NCI-H1048 (cell line): ENCODE data around the gene SRSF1.

Experiments
- DNase-seq: peaks from one replicate; lab custom pipeline; 2025; lab: John Stamatoyannopoulos, UW

Gene SRSF1

DNA sequence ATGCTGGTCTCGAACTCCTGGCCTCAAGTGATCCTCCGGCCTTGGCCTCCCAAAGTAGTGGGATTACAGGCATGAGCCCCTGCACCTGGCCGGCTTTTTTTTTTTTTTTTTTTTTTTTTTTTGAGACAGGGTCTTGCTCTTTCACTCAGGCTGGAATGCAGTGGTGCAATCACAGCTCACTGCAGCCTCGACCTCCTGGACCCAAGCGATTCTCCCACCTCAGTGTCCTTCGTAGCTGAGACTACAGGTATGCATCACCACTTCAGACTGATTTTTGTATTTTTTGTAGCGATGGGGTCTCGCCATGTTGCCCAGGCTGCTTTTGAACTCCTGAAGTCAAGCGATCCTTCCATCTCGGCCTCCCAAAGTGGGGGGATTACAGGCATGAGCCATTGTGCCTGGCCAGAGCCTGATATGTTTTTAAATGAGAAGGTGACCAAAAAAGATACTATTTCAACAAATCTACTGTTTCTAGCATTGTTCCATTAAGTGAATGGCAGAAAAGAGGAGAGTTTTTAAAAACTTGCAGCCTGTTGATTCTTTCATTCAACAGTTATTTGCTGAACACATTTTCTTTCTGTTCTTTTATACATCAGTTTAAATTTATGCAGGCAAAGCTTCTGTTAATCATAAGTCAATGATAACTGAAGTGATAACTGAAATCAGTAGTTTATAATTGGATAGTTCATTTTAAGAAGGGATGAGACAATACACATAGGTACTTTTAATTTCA, 3.2 kb upstream of the SRSF1 start:
- DNase-seq, result no peak

DNA sequence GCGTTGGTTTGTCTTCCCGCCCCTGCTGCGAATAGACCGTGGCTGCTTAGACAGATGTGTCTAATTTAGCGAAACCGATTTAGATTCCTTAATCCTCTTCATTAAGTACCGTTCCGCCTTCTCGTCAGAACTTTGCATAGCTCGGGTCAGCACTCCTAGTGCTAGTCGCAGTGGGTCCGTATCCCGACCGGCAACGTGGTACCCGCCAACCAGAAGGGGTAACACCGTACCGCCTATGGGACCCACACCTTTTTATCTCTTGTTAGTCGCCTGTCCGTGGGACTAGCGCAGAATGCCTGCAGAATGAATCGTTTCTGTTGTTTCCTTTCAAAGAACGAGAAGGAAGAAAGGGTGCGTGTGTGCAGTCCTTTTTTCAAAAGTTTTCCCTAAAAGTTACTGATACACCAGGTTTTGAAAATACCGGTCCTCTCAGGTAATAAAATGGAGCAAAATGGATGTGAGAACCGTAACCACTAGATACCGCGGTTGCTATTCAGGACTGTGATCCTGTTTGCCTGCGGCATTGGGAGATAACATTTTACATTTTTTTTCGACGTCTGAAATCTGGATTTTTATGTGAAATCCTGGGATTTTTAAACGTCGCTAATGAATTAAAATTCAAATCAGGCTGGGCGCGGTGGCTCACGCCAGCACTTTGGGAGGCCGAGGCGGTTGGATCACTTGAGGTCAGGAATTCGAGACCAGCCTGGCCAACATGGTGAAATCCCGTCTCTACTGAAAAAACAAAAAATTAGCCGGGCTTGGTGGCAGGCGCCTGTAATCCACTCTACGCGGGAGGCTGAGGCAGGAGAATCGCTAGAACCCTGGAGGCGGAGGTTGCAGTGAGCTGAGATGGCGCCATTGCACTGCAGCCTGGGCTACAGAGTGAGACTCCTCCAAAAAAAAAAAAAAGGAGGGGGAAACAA, 998 bp upstream of the SRSF1 start:
- no peak for DNase-seq

DNA sequence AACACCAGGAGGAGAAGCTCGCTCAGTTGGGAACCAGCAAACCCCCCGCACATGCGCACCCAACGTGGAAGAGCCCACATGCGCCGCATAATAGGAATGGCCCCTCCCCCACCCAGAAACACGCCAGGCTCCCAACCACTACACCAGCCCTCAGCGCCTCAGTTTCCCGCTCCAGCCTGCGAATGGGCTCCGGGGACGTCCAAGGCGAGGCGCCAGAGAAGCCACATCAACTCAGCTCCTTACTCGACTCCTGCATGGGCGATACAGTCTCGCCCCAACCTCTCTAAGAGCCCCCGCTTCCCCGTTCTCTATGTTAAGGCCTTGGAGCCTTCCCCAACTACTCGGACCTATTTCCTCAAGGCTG, 504 bp downstream of the SRSF1 start:
- peak; percentile 47 for DNase-seq

DNA sequence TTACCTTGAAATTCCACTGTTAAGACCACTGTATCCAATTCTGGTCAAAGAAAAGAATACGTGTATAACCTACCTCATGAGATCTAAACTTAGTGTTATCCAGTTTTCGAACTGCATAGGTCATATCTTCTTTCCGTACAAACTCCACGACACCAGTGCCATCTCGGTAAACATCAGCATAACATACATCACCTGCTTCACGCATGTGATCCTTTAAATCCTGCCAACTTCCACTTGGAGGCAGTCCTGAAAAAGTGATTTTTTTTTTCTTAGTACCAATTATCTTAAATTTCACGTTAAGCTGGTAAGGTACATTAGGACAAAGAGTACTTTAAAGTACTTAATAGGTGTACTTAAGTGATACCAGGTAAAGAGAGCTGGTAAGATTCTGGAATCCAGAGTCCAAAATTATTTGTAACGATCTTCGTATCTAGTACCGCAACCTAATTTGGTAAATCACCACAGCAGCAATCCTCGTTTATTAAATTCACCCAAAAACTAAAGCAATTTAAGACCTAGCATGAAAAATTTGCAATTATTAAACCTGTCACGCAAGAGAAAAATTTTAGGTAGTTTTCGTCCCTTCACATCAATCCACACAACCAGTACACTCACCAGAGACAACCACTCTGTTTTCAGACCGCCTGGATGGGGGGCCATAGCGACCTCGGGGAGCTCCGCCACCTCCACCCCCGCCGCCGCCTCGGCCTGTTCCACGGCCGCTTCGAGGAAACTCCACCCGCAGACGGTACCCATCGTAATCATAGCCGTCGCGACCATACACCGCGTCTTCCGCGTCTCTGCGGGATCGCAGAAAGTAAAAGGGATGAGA, 1.1 kb downstream of the SRSF1 start:
- no peak for DNase-seq

DNA sequence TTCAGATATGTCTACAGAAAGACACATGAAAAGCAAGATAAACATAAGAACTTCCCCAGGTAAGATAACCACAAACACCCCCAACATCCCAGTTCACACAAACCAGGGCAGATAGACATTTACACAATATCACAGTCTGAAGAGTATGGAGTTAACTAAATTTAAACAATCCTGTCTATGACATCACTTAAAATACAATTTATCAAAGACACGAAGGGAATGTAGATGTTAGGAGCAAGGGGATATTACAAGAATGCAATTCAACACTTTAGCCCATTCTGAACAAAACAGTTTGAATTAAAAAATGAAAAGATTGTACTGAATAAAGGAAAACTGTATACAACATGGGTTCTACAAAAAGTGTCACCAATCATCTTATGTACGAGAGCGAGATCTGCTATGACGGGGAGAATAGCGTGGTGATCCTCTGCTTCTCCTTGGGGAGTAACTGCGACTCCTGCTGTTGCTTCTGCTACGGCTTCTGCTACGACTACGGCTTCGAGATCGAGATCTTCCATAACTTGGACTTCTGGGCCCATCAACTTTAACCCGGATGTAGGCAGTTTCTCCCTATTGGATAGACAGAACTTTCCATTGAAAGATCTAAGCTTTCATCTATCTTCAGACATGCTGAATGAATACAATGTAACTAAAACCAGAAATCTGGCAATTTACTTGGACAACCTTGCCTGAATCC, 1.9 kb downstream of the SRSF1 start:
- no peak for DNase-seq

DNA sequence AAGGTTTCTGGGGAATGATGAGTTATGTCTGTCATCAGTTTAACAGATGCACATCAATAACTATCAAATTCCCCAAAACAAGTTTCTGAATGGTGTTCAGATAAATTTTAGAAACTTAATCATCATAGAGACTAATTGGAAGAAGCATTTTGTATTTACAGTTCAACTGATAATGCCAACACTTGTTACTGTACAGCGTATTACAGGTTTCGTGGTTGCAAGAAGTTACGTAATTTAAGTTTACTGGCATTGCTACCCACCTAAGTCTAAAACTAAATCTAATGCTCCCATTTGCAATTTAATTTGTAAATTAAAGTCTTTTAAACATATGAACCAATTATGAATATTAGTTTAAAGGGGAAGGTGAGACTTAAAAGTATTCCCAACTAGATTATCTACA, 3.0 kb downstream of the SRSF1 start:
- DNase-seq, result no peak

DNA sequence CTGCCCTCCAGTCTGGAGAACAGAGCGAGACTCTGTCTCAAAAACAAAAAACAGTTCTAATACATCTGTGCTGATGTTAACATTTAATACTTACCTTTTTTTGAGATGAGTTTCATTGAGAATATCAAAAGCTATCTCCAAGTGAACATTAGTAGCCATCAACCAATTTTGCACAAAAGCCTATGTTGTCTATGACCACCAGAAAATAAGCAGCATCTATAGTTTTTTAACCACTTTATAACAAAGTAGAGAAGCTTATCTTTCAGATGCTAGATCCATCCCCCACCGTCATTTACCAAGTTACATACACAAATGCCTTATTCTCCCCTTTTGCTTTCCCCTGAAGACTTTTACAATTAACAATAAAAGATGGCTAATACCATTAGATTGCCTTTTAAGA, 4.1 kb downstream of the SRSF1 start:
- no peak for DNase-seq

DNA sequence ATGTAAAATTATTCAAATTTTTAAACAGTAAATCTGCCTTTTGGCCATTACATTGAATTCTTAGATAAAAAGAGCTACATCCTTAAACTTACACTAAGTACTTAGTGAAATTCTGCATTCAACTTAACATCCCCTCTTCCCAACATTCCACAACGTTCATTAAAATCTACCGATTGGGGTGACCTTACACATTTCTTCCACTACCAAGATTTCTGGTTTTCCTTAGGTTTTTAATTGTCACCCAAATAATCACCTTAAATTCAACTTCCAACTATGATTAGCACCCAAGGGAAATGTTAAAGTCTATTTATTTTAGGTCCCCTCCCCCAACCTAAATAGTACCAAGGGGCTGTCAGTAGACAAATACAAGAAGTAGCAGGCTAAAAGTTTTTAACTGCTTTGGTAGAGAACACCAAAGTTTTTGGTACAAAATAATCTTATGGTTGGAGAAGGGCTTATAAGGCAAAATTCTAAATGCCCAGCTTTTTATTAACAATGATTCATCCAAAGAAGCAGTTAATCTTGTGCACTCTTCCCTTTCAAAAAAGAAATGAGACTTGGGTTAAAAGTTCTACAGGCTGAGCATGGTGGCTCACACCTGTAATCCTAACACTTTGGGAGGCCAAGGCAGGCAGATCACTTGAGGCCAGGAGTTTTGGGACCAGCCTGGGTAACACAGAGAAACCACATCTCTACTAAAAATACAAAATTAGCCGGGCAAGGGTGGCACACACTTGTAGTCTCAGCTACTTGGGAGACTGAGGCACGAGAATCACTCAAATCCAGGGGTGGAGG, 4.7 kb downstream of the SRSF1 start:
- no peak for DNase-seq

DNA sequence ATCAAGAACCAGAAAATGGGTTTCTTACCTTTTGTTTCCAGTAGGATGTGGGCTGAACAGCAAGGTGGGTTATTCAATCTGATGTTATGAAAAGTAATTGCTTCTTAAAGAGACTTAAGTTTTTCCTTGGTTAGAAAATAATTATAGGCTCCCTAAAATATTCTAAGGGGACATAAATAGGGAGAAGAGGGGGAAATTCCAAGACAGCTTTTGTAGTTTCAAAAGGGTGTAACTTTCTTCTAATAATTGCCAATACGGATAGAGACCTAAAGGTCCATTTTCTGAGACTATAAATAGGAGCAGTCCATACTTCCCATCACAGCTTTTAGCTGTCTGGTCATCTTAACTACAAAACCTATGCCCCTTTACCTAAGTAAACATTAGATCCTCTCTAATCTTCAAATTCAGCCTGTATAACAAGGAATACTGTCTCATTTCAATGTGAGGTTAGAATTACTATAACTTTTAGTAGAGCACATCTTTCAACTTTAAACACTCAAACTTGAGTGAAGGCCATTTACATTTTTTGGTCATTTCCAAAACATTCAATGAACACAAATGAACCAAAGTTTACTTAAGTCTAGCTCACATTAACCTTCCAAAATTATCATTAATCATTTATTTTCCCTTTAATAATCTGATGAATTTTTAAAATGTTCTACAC, 5.5 kb downstream of the SRSF1 start:
- DNase-seq, result no peak

DNA sequence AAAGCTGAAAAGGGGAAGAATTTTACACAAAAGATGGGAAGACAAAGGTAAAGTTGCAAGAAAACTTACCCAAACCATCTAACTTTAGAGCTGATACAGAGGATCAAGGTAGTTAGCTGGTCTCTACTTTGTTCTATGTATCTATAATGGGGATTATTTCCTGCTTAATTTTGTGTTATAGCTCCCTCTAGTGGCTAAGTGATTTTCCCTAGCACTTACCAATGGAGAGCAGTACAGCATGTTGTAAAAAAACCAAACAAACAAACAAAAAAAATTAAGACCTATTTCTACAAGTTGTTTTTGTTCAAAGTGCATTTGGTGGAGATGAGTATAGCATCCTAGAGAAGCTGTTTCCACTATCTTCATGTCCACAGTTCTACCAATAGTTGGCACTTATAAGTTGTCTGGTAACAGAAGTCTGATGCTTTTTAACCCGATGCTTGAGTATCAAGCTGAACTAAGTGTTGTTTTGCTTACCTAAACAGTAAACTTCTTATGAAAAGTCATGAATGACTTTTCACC, 7.5 kb downstream of the SRSF1 start:
- DNase-seq, result no peak

DNA sequence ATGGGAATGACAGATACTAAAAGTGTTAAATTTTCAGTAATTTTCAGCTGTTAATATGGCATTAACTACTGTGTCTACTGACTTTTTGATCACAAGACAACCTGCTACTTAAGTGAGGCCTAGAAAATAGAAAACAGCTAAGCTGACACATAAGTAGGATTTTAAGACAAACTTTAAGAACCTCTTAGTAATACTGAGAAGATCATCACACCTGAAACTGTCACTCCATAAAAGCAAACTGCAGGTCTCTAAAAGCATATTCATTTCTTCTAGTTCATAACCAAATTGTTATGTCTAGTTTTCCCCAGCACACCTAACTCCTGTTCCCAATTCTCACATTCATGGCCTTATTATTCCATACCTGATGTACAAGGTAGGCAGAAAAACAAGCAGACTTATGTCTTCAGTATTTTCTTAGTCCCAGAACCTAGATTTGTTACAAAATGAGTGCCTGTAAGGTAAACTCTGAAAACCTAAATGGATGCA, 8.0 kb downstream of the SRSF1 start:
- DNase-seq, result no peak

DNA sequence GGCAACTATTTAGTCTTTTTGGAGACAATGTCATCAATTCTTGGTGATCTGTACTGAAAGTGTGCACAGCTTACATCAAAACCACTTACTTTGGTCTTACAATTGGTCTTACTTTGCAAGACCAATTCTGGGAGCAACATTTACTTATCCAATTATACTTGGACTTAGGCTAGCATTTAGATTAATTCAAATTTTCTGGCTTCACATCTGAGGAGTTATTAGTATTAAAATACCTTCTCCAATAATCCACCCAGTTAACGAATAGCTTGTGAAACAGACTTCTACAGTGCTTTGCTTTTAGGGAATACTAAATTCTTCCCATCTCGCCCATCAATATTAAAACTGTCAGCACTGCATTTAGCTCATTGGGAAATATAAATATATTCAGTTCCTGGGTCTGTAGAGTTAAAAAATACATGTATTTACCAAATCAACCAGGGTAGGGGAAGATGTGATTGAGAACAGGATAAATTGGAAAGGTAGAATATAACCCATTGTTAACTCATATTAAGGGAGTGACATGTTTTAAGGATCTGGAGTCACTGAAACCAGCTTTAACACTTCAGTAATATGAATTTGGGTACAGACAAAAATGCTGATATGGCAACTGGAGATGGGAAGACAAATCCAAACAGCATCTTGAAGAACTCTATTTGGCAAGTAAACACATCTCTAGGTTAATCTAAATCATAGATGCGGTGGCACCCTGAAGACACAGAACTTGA, 9.8 kb downstream of the SRSF1 start:
- DNase-seq, result no peak

DNA sequence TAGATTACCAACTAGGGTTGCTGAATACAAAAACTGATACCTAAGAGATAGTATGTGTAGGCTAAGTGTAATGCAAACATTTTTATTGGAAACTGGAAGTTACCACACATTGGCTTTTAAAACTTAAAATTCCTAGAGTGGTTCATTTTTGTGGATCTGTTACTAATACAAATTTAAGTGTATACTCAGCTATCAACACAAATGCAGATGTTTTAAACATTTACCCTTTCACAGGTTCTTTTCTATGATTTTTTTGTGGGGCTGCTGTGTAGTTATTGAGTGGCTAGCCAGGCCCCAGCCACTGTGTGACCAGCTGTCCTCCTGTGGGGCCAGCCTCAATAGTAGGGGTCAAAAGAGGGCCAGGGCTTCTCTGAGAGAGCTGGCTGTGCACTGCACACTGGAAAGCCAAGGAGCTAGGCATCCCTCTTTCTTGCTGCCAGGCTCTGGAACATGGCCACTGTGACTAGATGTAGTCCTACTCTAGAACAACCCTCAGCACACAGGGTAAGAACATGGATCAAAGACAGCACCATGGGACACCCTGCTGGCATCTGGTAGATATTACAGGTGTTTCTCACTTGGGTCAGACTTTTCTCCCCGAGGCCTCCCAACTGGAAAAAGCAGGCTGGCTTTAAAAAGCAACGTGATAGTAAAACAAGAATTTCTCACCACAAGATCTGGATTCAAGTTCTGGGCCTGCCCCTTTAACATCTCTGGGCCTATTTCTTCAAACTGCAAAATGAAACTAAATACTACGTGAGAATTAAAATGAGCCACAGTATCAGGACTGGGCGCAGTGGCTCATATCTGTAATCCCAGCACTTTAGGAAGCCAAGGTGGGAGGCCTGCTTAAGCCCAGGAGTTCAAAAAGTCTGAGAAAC, 11.7 kb downstream of the SRSF1 start:
- DNase-seq, result no peak

DNA sequence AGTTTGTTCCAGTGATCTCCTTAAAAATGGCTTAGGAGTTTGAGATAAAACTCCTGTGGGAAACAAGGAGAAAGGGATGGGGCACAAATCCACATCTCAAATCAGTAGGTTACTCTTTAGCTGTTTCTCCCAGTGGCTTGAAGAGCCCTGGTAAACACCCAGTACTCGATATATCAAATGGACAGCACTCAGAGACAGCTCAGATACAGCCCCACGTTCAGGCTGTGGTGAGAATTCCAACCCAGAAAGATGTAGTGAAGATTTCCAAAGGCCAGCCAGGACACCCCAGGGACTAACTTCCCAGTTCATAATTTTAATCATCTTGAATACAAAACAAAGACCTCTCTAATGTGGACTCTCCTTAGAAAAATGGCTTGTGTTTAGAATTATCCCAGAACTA, 12.6 kb downstream of the SRSF1 start:
- no peak for DNase-seq

DNA sequence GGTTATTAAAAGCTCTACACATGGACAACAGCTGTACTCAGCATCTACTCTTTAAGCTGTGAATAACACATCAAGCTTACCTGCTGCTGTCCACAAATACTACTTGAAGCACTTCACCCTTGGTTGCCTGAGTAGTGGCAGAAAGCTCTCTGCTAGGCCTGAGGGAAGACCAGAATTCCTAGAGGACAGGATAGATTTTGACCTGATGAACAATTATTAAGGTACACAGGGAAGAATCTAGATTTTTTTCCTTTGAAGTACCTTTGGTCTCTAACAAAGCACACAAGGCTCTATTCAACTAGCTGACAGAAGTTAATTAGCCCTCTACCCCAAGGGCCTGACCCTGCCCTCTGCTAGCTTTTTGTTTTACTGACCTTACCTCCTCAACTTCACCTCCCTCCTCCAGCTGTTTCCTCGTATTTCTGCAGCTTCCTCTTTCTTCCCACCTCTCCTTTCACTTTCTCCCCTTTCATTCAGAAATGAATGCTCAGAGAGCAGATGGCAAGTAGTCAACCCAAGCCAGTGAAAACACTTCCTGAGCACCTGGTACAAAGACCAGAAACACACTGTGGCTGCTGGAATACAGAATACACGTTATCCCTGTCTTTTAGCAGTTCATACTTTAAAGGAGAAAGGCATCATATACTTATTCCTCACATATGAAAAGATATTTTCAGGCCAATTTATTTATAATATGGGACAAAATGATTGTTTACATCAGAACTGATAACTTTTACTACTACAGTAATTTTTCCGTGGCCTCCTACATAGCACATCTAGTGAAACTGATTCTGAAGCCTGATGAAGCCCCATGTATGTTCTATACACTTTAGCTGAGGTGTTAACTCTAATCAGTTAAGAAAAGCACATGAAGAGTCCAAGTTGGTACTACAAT, 13.3 kb downstream of the SRSF1 start:
- DNase-seq, result no peak

DNA sequence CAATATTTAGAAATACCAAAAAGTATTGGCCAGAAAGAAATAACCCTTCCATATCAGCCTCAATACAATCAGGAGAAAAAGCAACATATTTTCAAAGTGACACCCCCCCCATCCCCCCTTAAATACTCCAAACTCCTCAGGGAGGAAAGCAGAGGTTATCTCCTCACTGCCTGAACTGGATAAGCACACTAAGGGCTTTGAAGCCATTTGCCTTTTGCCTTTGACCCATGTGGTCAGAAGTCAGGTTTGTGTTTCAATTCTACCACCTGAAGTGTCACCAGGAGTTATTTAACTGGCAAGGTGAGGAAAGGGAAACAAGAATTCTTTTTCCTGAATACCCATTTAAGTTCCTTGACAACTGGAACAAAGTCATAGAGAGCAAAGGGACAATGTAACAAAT, 15.5 kb downstream of the SRSF1 start:
- DNase-seq, result no peak

DNA sequence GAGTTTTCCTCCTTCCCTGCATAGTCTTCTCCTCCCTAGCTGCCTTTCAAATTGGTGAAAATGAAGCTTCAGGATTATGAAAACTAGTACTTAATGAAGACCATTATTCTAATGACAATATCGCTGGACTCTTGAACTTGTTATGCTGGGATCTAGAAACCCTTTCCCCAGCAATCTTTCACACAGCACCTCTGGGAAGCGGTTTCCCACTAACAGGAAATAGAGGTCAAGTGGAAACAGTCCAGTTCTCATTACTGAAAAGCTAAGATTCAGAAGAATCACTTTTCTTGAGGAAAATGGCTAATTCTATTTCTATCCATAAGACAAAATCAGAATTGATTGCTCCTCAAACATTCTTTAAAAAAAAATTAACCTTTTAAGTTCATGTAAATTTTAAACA, 17.0 kb downstream of the SRSF1 start:
- DNase-seq, result no peak
